ENCODE measurements around the gene RYR1.
A peak's percentile ranks its signal among the peaks of the same experiment; 100 is the strongest.
"Not testable (repeated sequence)": the region's sequence is repeated elsewhere in the genome, so short reads cannot be mapped to it uniquely, and the experiment has no call there.

RYR1 gene

GRCh38 chr19:38495375-38495774 lies 61.9 kb downstream of the RYR1 start:
- FAIRE-seq: not testable (repeated sequence)

- no peak for FAIRE-seq
Measured at GRCh38 chr19:38496116-38496515, 62.6 kb downstream of the RYR1 start.

- no peak for FAIRE-seq
Measured at GRCh38 chr19:38496603-38497487, 63.4 kb downstream of the RYR1 start.

GRCh38 chr19:38497907-38498306 lies 64.4 kb downstream of the RYR1 start:
- FAIRE-seq: no peak

GRCh38 chr19:38499532-38499931 lies 66.0 kb downstream of the RYR1 start:
- no peak for FAIRE-seq

GRCh38 chr19:38500450-38500849 lies 67.0 kb downstream of the RYR1 start:
- FAIRE-seq: no peak

GRCh38 chr19:38502410-38503076 lies 69.1 kb downstream of the RYR1 start:
- FAIRE-seq: no peak

- FAIRE-seq: no peak
Measured at GRCh38 chr19:38503077-38503410, 69.6 kb downstream of the RYR1 start.

GRCh38 chr19:38505958-38506357 lies 72.5 kb downstream of the RYR1 start:
- no peak for FAIRE-seq

- no peak for FAIRE-seq
Measured at GRCh38 chr19:38506375-38506722, 72.9 kb downstream of the RYR1 start.

- peak; percentile 93 for FAIRE-seq
Measured at GRCh38 chr19:38506723-38507550, 73.4 kb downstream of the RYR1 start.

- FAIRE-seq: no peak
Measured at GRCh38 chr19:38507551-38508127, 74.1 kb downstream of the RYR1 start.

- FAIRE-seq: no peak
Measured at GRCh38 chr19:38508507-38508906, 75.0 kb downstream of the RYR1 start.

GRCh38 chr19:38509027-38509426 lies 75.5 kb downstream of the RYR1 start:
- no peak for FAIRE-seq

GRCh38 chr19:38511074-38511708 lies 77.7 kb downstream of the RYR1 start:
- no peak for FAIRE-seq

- no peak for FAIRE-seq
Measured at GRCh38 chr19:38512277-38512676, 78.8 kb downstream of the RYR1 start.

- FAIRE-seq: not testable (repeated sequence)
Measured at GRCh38 chr19:38513156-38513555, 79.7 kb downstream of the RYR1 start.

GRCh38 chr19:38513762-38514167 lies 80.3 kb downstream of the RYR1 start:
- FAIRE-seq: no peak

GRCh38 chr19:38514812-38515633 lies 81.5 kb downstream of the RYR1 start:
- FAIRE-seq: no peak

GRCh38 chr19:38515896-38516295 lies 82.4 kb downstream of the RYR1 start:
- FAIRE-seq: no peak

GRCh38 chr19:38516802-38517201 lies 83.3 kb downstream of the RYR1 start:
- FAIRE-seq: no peak

GRCh38 chr19:38517321-38517720 lies 83.8 kb downstream of the RYR1 start:
- FAIRE-seq: no peak
